HG03064 (cell line): Measurements from ENCODE around the gene GNAZ.
A peak's percentile ranks its signal among the peaks of the same experiment; 100 is the strongest.
"Not testable (repeated sequence)": the region's sequence is repeated elsewhere in the genome, so short reads cannot be mapped to it uniquely, and the experiment has no call there.

Source experiments
- ATAC-seq: cut with Tn5 transposase; IDR thresholded peaks from one replicate; pipeline ENCODE4 v1.9.1; 2021; ENCODE audit warnings: low read depth; ENCODE audit not compliant: unreplicated experiment

The GNAZ gene

GRCh38 chr22:23070418-23071229 lies at the start of gene GNAZ:
Gene GNAZ (plus strand): TSS chr22:23070519. CDS start chr22:23095696, 25,177 bp downstream.
- peak; percentile 17 for ATAC-seq

- ATAC-seq: no peak
Observed at GRCh38 chr22:23020659-23021293, 49.5 kb upstream of the GNAZ start.

- ATAC-seq: not testable (repeated sequence)
Observed at GRCh38 chr22:23021660-23022353, 48.5 kb upstream of the GNAZ start.

GRCh38 chr22:23023294-23023693 lies 47.0 kb upstream of the GNAZ start:
- no peak for ATAC-seq

GRCh38 chr22:23026777-23027176 lies 43.5 kb upstream of the GNAZ start:
- ATAC-seq: no peak

GRCh38 chr22:23027849-23028248 lies 42.5 kb upstream of the GNAZ start:
- ATAC-seq: not testable (repeated sequence)

- ATAC-seq: no peak
Observed at GRCh38 chr22:23029521-23030228, 40.6 kb upstream of the GNAZ start.

- no peak for ATAC-seq
Observed at GRCh38 chr22:23031381-23031780, 38.9 kb upstream of the GNAZ start.

- no peak for ATAC-seq
Observed at GRCh38 chr22:23031786-23032185, 38.5 kb upstream of the GNAZ start.

GRCh38 chr22:23032658-23033057 lies 37.7 kb upstream of the GNAZ start:
- ATAC-seq: no peak

- ATAC-seq: no peak
Observed at GRCh38 chr22:23033116-23033905, 37.0 kb upstream of the GNAZ start.

GRCh38 chr22:23034621-23035556 lies 35.4 kb upstream of the GNAZ start:
- ATAC-seq: no peak

- ATAC-seq: no peak
Observed at GRCh38 chr22:23035557-23036277, 34.6 kb upstream of the GNAZ start.

GRCh38 chr22:23036684-23037428 lies 33.5 kb upstream of the GNAZ start:
- ATAC-seq: no peak

GRCh38 chr22:23037429-23038333 lies 32.6 kb upstream of the GNAZ start:
- ATAC-seq: no peak

- no peak for ATAC-seq
Observed at GRCh38 chr22:23038334-23038642, 32.0 kb upstream of the GNAZ start.

GRCh38 chr22:23038902-23039301 lies 31.4 kb upstream of the GNAZ start:
- ATAC-seq: no peak
